Endothelial cell of umbilical vein (primary cell): ENCODE measurements around the gene HCFC1. TPM values are rescaled to one million over a fixed set of nuclear protein-coding genes. Genes with fewer than 3 reads are reported as not detected.
A peak's percentile ranks its signal among the peaks of the same experiment; 100 is the strongest.

ENCODE experiments used
- BruUV-seq: library from RNA; stranded (reverse); fragments of 400-500 nt; replicated peaks from 2 replicates; lab custom pipeline; 2021; lab: Mats Ljungman, UMichigan
- CTCF ChIA-PET: fragments of 300-600, 350-600 bp; sonication (Branson Sonifier 250); formaldehyde crosslinking; loops from one replicate; lab custom pipeline; 2021; ENCODE audit warnings: antibody characterized with exemption, inconsistent platforms; lab: Charles Lee
- POLR2A ChIA-PET: fragments of 300-600, 350-600 bp; sonication (Branson Sonifier 250); formaldehyde crosslinking; loops from one replicate; lab custom pipeline; 2021; ENCODE audit warnings: antibody characterized with exemption, inconsistent platforms; lab: Charles Lee
- DNase-seq: peaks from one replicate; pipeline ENCODE4 v3.0.0-alpha.2; 2011; ENCODE audit warnings: low read depth, low spot score
- FAIRE-seq: peaks from 2 replicates; lab custom pipeline; 2011; peaks lifted over from hg19 to GRCh38; lab: Jason Lieb, UNC
- H2AFZ ChIP-seq: 2 replicates; pipeline ENCODE4 v1.6.0; 2012; ENCODE audit warnings: low read depth, low read length, control low read depth, inconsistent platforms
- H3K27ac ChIP-seq: 2 replicates; pipeline ENCODE4 v1.5.1; 2011; ENCODE audit warnings: low read depth, mild to moderate bottlenecking, control low read depth, low read length, moderate library complexity; ENCODE audit not compliant: insufficient read depth
- H3K27me3 ChIP-seq, 2 experiments: 2 replicates each; pipeline versions ENCODE4 v1.6.0 to v1.6.1; 2011; ENCODE audit warnings: low read length in 2 of 2, mixed read lengths in 1 of 2; ENCODE audit not compliant: control insufficient read depth in 2 of 2, insufficient read depth in 2 of 2
- H3K36me3 ChIP-seq, 2 experiments: 2 replicates in 1 of 2; 3 replicates in 1 of 2; pipeline ENCODE4 v1.5.1; 2011; ENCODE audit warnings: low read length in 2 of 2, mild to moderate bottlenecking in 1 of 2, moderate library complexity in 1 of 2; ENCODE audit not compliant: control insufficient read depth in 2 of 2, insufficient read depth in 2 of 2; ENCODE audit errors: extremely low read depth in 1 of 2
- H3K4me1 ChIP-seq: 3 replicates; pipeline ENCODE4 v1.5.1; 2011; ENCODE audit warnings: mild to moderate bottlenecking, low read length; ENCODE audit not compliant: control insufficient read depth, insufficient read depth; ENCODE audit errors: extremely low read depth
- H3K4me2 ChIP-seq: 2 replicates; pipeline ENCODE4 v1.6.1; 2011; ENCODE audit warnings: low read length, control low read depth, mixed read lengths; ENCODE audit not compliant: insufficient read depth
- H3K4me3 ChIP-seq, 3 experiments: fragments of 200-600 bp in 1 of 3; sonication (generic), shearing (Covaris generic) in 1 of 3; replicated peaks in 1 of 3; 2 replicates each; pipeline ENCODE4 v1.5.1; 2011 to 2016; ENCODE audit warnings: control low read depth in 3 of 3, low read length in 3 of 3, mild to moderate bottlenecking in 2 of 3, inconsistent platforms in 1 of 3, low read depth in 1 of 3, moderate library complexity in 1 of 3; ENCODE audit not compliant: insufficient read depth in 1 of 3
- H3K79me2 ChIP-seq: 2 replicates; pipeline ENCODE4 v1.6.0; 2012; ENCODE audit warnings: low read length, inconsistent platforms; ENCODE audit not compliant: control insufficient read depth, insufficient read depth
- H3K9ac ChIP-seq: replicated peaks from 2 replicates; pipeline ENCODE3; 2011; ENCODE audit warnings: low read length, control low read depth; ENCODE audit not compliant: insufficient read depth; ENCODE audit errors: extremely low read depth
- H3K9me1 ChIP-seq: replicated peaks from 3 replicates; pipeline ENCODE4 v1.6.0; 2011; ENCODE audit warnings: mild to moderate bottlenecking, low read length; ENCODE audit not compliant: control insufficient read depth, insufficient read depth; ENCODE audit errors: extremely low read depth
- H3K9me3 ChIP-seq: replicated peaks from 2 replicates; pipeline ENCODE4 v1.5.1; 2012; ENCODE audit warnings: low read length, inconsistent platforms; ENCODE audit not compliant: control insufficient read depth, insufficient read depth
- H4K20me1 ChIP-seq: replicated peaks from 2 replicates; pipeline ENCODE3; 2011; ENCODE audit warnings: mild to moderate bottlenecking, low read length; ENCODE audit not compliant: control insufficient read depth, insufficient read depth; ENCODE audit errors: extremely low read depth
- EZH2 ChIP-seq: IDR thresholded peaks from 2 replicates; pipeline ENCODE4 v1.6.1; 2012; ENCODE audit warnings: borderline replicate concordance, low read depth, mild to moderate bottlenecking, moderate library complexity, low read length, inconsistent platforms; ENCODE audit not compliant: severe bottlenecking
- FOS ChIP-seq: IDR thresholded peaks from 2 replicates; pipeline ENCODE4 v1.6.1; 2011; ENCODE audit warnings: mild to moderate bottlenecking, low read length, moderate library complexity, borderline replicate concordance; ENCODE audit not compliant: insufficient read depth
- GATA2 ChIP-seq: IDR thresholded peaks from 2 replicates; pipeline ENCODE4 v1.7.0; 2011; ENCODE audit warnings: low read depth, mild to moderate bottlenecking, moderate library complexity, mixed read lengths, low read length; ENCODE audit not compliant: insufficient read length, insufficient read depth
- JUN ChIP-seq: IDR thresholded peaks from 2 replicates; pipeline ENCODE4 v1.6.1; 2011; ENCODE audit warnings: borderline replicate concordance, low read depth; ENCODE audit not compliant: insufficient read length, insufficient read depth
- MYC ChIP-seq: IDR thresholded peaks from one replicate; pipeline ENCODE4 v1.6.1; 2011; ENCODE audit warnings: mild to moderate bottlenecking, low read depth, low read length
- POLR2A ChIP-seq: IDR thresholded peaks from 2 replicates; pipeline ENCODE4 v1.6.1; 2012; ENCODE audit warnings: low read depth, mild to moderate bottlenecking, control low read depth, low read length
- POLR2AphosphoS5 ChIP-seq: IDR thresholded peaks from 2 replicates; pipeline ENCODE4 v1.6.1; 2012; ENCODE audit warnings: low read depth, mild to moderate bottlenecking, control low read depth, low read length, moderate library complexity; ENCODE audit not compliant: insufficient read depth
- dilution Hi-C: fragments of 300-500 bp; cut with MboI; formaldehyde crosslinking; loops from one replicate; pipeline ENCODE4 v1.15.0; 2019; ENCODE audit warnings: low sequenced_read_pairs; ENCODE audit not compliant: extremely low pct_ligation_motif_present
- intact Hi-C: fragments of 100-400 bp; cut with micrococcal nuclease; formaldehyde crosslinking; loops from one replicate; pipeline ENCODE4 v1.10.0; 2022
- polyA plus RNA-seq, 4 experiments: library from polyadenylated mRNA; depleted of rRNA in 3 of 4; stranded (reverse) in 3 of 4; unstranded in 1 of 4; fragments of >200 nt; gene quantifications; 2 replicates each; pipeline versions ENCODE4 v1.2.1 to v1.2.3, GENCODE V29; 2011 to 2012; ENCODE audit warnings: missing spikeins in 1 of 4
- total RNA-seq: library from RNA; stranded (reverse); gene quantifications from 2 replicates; pipeline ENCODE4 v1.2.3, GENCODE V29; 2021
- TF ChIP-seq, protein P1 (sequence below): IDR thresholded peaks from 2 replicates; pipeline ENCODE4 v1.6.1; 2011; ENCODE audit not compliant: insufficient read depth, insufficient read length
- TF ChIP-seq, protein P2 (sequence below), 2 donors: IDR thresholded peaks; 1 replicate in 1 of 2; 2 replicates in 1 of 2; pipeline ENCODE4 v1.5.1; 2011; ENCODE audit warnings: low read length in 2 of 2, mild to moderate bottlenecking in 2 of 2, moderate library complexity in 2 of 2, control low read depth in 1 of 2, inconsistent platforms in 1 of 2, low read depth in 1 of 2; ENCODE audit not compliant: insufficient read depth in 1 of 2; ENCODE audit errors: extremely low read depth in 1 of 2

The HCFC1 gene
- total and polyA plus RNA-seq, 2 donors (not counting 3 experiments of a cell fraction or from before 2014, with no cell fraction given) = 15.9 to 85.9 TPM

DNA sequence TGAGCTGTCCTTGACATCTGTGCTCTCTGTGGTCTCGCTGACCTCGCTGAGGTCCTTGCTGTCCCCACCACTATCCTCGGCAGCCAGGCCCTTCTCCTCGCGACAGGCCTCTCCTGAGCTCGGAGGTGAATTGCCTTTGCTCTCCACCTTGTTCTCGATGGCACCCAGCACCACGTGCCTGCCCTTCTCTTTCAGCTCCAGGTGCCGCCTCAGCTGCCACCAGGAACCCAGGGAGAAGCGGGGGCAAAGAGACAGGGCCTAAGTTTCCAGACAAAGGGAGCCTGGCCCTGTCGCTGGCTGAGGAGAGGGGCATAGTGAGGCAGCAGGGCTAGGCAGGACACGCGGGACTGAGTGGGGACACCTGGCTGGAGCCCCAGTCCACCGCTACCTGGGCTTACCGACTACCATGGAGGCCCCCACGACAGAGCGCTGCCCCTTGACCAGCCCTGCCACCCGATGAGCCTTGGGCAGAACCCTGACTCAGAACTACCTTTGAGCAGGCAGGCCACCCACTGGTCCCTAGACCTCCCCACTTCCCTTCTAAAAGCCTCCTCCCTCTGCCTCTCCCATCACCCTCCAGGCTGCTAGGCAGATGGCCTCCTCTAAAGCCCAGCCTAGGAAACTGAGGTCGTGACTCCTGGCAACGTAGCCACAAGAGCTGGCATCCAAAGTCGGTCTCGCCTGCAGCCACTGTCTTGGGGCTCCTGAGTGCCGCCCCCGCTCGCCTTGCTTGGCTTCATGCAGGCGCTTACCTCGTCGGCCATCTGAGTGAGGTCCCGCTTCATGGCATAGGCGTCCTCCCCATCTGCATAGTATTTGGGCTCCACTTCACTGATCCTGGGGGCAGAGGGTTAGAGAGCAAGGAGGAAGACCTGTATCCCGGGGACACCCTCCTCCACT, 41.4 kb downstream of the HCFC1 start:
- dilution Hi-C loops = no loop called here
- H3K36me3 ChIP-seq = peaks cover 0 to 14% of the 10 kb centered on the region in 2 experiments
- no peak for TF ChIP-seq JUN
- no peak for TF ChIP-seq EZH2
- TF ChIP-seq, protein P1, sequence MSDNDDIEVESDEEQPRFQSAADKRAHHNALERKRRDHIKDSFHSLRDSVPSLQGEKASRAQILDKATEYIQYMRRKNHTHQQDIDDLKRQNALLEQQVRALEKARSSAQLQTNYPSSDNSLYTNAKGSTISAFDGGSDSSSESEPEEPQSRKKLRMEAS = no peak
- TF ChIP-seq, protein P2, sequence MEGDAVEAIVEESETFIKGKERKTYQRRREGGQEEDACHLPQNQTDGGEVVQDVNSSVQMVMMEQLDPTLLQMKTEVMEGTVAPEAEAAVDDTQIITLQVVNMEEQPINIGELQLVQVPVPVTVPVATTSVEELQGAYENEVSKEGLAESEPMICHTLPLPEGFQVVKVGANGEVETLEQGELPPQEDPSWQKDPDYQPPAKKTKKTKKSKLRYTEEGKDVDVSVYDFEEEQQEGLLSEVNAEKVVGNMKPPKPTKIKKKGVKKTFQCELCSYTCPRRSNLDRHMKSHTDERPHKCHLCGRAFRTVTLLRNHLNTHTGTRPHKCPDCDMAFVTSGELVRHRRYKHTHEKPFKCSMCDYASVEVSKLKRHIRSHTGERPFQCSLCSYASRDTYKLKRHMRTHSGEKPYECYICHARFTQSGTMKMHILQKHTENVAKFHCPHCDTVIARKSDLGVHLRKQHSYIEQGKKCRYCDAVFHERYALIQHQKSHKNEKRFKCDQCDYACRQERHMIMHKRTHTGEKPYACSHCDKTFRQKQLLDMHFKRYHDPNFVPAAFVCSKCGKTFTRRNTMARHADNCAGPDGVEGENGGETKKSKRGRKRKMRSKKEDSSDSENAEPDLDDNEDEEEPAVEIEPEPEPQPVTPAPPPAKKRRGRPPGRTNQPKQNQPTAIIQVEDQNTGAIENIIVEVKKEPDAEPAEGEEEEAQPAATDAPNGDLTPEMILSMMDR (IDR thresholded peaks at IDR 0.05; ENCODE audit: extremely low read depth in 1 of 2, insufficient read depth in 1 of 2, low read depth in 1 of 2, low read length in 2 of 2) = no peak
- no peak for TF ChIP-seq FOS
- no peak for TF ChIP-seq POLR2A
- TF ChIP-seq GATA2 = no peak
- TF ChIP-seq MYC = no peak
- TF ChIP-seq POLR2AphosphoS5 = no peak
- no peaks in the 10 kb centered on the region for H3K27me3 ChIP-seq
- H3K9me3 ChIP-seq = no peaks in the 10 kb centered on the region
- no peaks in the 10 kb centered on the region for H4K20me1 ChIP-seq
- no peak overlapping the region for H3K4me2 ChIP-seq
- no peak overlapping the region for H2AFZ ChIP-seq
- intact Hi-C loops = no loop called here
- H3K27ac ChIP-seq = peak overlapping the region; percentile 25
- peaks cover 30% of the 10 kb centered on the region for H3K4me1 ChIP-seq
- H3K4me3 ChIP-seq = no peak overlapping the region
- H3K9ac ChIP-seq = no peak overlapping the region
- CTCF ChIA-PET = interaction anchor here (2.2 kb wide), 1 partner anchor 17 kb away, joined by 10 read pairs; no protein-coding TSS in a partner anchor
- POLR2A ChIA-PET = no interaction called here
- no peak for DNase-seq
- peaks cover 30% of the 10 kb centered on the region for H3K79me2 ChIP-seq
- FAIRE-seq = no peak
- BruUV-seq = no TSS peak
- H3K9me1 ChIP-seq = no peaks in the 10 kb centered on the region
